Esophagus (tissue), 2 donors: Measurements from ENCODE around the gene SCYGR1. TPM values are rescaled to one million over a fixed set of nuclear protein-coding genes. Genes with fewer than 3 reads are reported as not detected.
"Not testable (repeated sequence)": the region's sequence is repeated elsewhere in the genome, so short reads cannot be mapped to it uniquely, and the experiment has no call there.

ENCODE experiments used
- H3K27ac ChIP-seq, 2 donors: one replicate each; pipeline ENCODE4 v1.5.1; 2013; ENCODE audit warnings: low read depth in 2 of 2, mild to moderate bottlenecking in 2 of 2, inconsistent platforms in 1 of 2, low read length in 1 of 2, moderate library complexity in 1 of 2
- H3K27me3 ChIP-seq, 2 donors: one replicate each; pipeline ENCODE4 v1.6.1; 2013; ENCODE audit warnings: low read length in 2 of 2, control low read depth in 1 of 2, mild to moderate bottlenecking in 1 of 2; ENCODE audit not compliant: insufficient read depth in 2 of 2, control insufficient read depth in 1 of 2
- H3K36me3 ChIP-seq, 2 donors: one replicate each; pipeline ENCODE4 v1.6.1; 2013; ENCODE audit warnings: low read length in 1 of 2; ENCODE audit not compliant: control insufficient read depth in 2 of 2, insufficient read depth in 2 of 2
- H3K4me1 ChIP-seq, 2 donors: one replicate each; pipeline ENCODE4 v1.6.1; 2013; ENCODE audit warnings: low read length in 1 of 2; ENCODE audit not compliant: control insufficient read depth in 2 of 2, insufficient read depth in 2 of 2
- H3K4me3 ChIP-seq, 2 donors: one replicate each; pipeline ENCODE4 v1.5.1; 2013; ENCODE audit warnings: low read length in 2 of 2, mild to moderate bottlenecking in 2 of 2, low read depth in 1 of 2, moderate library complexity in 1 of 2
- H3K9me3 ChIP-seq, 2 donors: one replicate each; pipeline ENCODE4 v1.6.1; 2013; ENCODE audit warnings: mild to moderate bottlenecking in 2 of 2, low read depth in 1 of 2, low read length in 1 of 2, moderate library complexity in 1 of 2; ENCODE audit not compliant: control insufficient read depth in 2 of 2, insufficient read depth in 1 of 2
- WGBS, 2 donors: extraction: QIAGEN DNeasy Blood & Tissue Kit; methylation state at CpG; one replicate each; pipeline ENCODE4 v1.1.7; 2013; 5-methylcytosine and 5-hydroxymethylcytosine counted together
- polyA plus RNA-seq, 2 donors: library from polyadenylated mRNA; stranded (reverse); fragments of 200-250 nt; gene quantifications; one replicate each; pipeline ENCODE4 v1.2.3, GENCODE V29; 2013
- donor health status: healthy with polysubstance abuse.
- donor health status: Bipolar disorder and iron deficiency.

SCYGR1 gene
- polyA plus RNA-seq, 2 donors = not detected

GRCh38 chr2:227364585-227365263 is 23.0 kb downstream of the SCYGR1 start:
- H3K9me3 ChIP-seq, H3K27ac ChIP-seq, H3K4me3 ChIP-seq, H3K27me3 ChIP-seq, H3K36me3 ChIP-seq, H3K4me1 ChIP-seq: not testable (repeated sequence)
- 88 to 92% methylated on average over 11 of the region's 11 CpGs for WGBS, 2 donors

GRCh38 chr2:227363756-227364155 is 24.0 kb downstream of the SCYGR1 start:
- H3K27ac ChIP-seq = no peak overlapping the region
- no peaks in the 10 kb centered on the region for H3K9me3 ChIP-seq
- H3K27me3 ChIP-seq = no peaks in the 10 kb centered on the region
- H3K4me1 ChIP-seq = no peaks in the 10 kb centered on the region
- H3K4me3 ChIP-seq = no peak overlapping the region
- 90 to 93% methylated on average over 6 of the region's 6 CpGs for WGBS, 2 donors
- peaks cover 0 to 6% of the 10 kb centered on the region in 2 donors for H3K36me3 ChIP-seq

GRCh38 chr2:227360351-227360750 is 27.4 kb downstream of the SCYGR1 start:
- Histone ChIP-seq H3K4me1 (no peaks in the 10 kb centered on the region), H3K27me3 (no peaks in the 10 kb centered on the region), H3K27ac (no peak overlapping the region), H3K4me3 (no peak overlapping the region), H3K36me3 (peaks cover 2 to 6% of the 10 kb centered on the region in 2 donors), H3K9me3 (no peaks in the 10 kb centered on the region)
- 76 to 82% methylated on average over 5 of the region's 5 CpGs for WGBS, 2 donors

- Histone ChIP-seq H3K36me3 (peaks cover 0 to 7% of the 10 kb centered on the region in 2 donors), H3K4me3 (no peak overlapping the region), H3K9me3 (no peaks in the 10 kb centered on the region), H3K27me3 (no peaks in the 10 kb centered on the region), H3K27ac (no peak overlapping the region), H3K4me1 (no peaks in the 10 kb centered on the region)
- WGBS, 2 donors = 65 to 69% methylated on average over 4 of the region's 4 CpGs
Observed at GRCh38 chr2:227351639-227352038, 36.1 kb downstream of the SCYGR1 start.

GRCh38 chr2:227349989-227350612 is 37.6 kb downstream of the SCYGR1 start:
- H3K4me3 ChIP-seq = no peak overlapping the region
- no peaks in the 10 kb centered on the region for H3K27me3 ChIP-seq
- WGBS, 2 donors = 77 to 88% methylated on average over 7 of the region's 7 CpGs
- no peaks in the 10 kb centered on the region for H3K4me1 ChIP-seq
- no peaks in the 10 kb centered on the region for H3K9me3 ChIP-seq
- H3K27ac ChIP-seq = no peak overlapping the region
- peaks cover 0 to 4% of the 10 kb centered on the region in 2 donors for H3K36me3 ChIP-seq

GRCh38 chr2:227348324-227348723 is 39.4 kb downstream of the SCYGR1 start:
- 92 to 94% methylated on average over 2 of the region's 2 CpGs for WGBS, 2 donors
- H3K27ac ChIP-seq = no peak overlapping the region
- H3K9me3 ChIP-seq = no peaks in the 10 kb centered on the region
- H3K27me3 ChIP-seq = no peaks in the 10 kb centered on the region
- no peaks in the 10 kb centered on the region for H3K4me1 ChIP-seq
- H3K4me3 ChIP-seq = no peak overlapping the region
- peaks cover 0 to 4% of the 10 kb centered on the region in 2 donors for H3K36me3 ChIP-seq

GRCh38 chr2:227347117-227347516 is 40.6 kb downstream of the SCYGR1 start:
- Histone ChIP-seq H3K9me3 (no peaks in the 10 kb centered on the region), H3K4me3 (no peak overlapping the region), H3K36me3 (peaks cover 0 to 4% of the 10 kb centered on the region in 2 donors), H3K27ac (no peak overlapping the region), H3K4me1 (no peaks in the 10 kb centered on the region), H3K27me3 (no peaks in the 10 kb centered on the region)
- WGBS, 2 donors = 82 to 85% methylated on average over 7 of the region's 7 CpGs

- Histone ChIP-seq H3K27me3 (no peaks in the 10 kb centered on the region), H3K9me3 (no peaks in the 10 kb centered on the region), H3K4me3 (no peak overlapping the region), H3K27ac (no peak overlapping the region), H3K36me3 (peaks cover 3 to 6% of the 10 kb centered on the region in 2 donors), H3K4me1 (no peaks in the 10 kb centered on the region)
- WGBS, 2 donors = 87 to 90% methylated on average over 2 of the region's 2 CpGs
Observed at GRCh38 chr2:227344231-227344630, 43.5 kb downstream of the SCYGR1 start.

GRCh38 chr2:227341553-227341952 is 46.2 kb downstream of the SCYGR1 start:
- H3K27ac ChIP-seq = no peak overlapping the region
- WGBS, 2 donors = 84 to 88% methylated on average over 2 of the region's 2 CpGs
- H3K36me3 ChIP-seq = peaks cover 3 to 5% of the 10 kb centered on the region in 2 donors
- no peak overlapping the region for H3K4me3 ChIP-seq
- H3K4me1 ChIP-seq = no peaks in the 10 kb centered on the region
- H3K27me3 ChIP-seq = no peaks in the 10 kb centered on the region
- no peaks in the 10 kb centered on the region for H3K9me3 ChIP-seq

GRCh38 chr2:227340106-227340505 is 47.6 kb downstream of the SCYGR1 start:
- Histone ChIP-seq H3K36me3 (peaks cover 3 to 5% of the 10 kb centered on the region in 2 donors), H3K27me3 (no peaks in the 10 kb centered on the region), H3K4me3 (no peak overlapping the region), H3K9me3 (no peaks in the 10 kb centered on the region), H3K4me1 (no peaks in the 10 kb centered on the region), H3K27ac (no peak overlapping the region)
- WGBS, 2 donors = 73 to 75% methylated on average over 6 of the region's 6 CpGs
